Stimulated activated CD4-positive, alpha-beta T cell treated with anti-CD3 and anti-CD28 coated beads, Interleukin-1b, Interleukin-23, amount 100 ng/mL, for 24 hours (primary cell): ENCODE results near the gene SELENOT.

Experiments used
- DNase-seq, 4 experiments: peaks; one replicate each; pipeline ENCODE4 v3.0.0-alpha.2; 2020; ENCODE audit warnings: low read depth in 4 of 4, low spot score in 1 of 4

Gene SELENOT

DNA sequence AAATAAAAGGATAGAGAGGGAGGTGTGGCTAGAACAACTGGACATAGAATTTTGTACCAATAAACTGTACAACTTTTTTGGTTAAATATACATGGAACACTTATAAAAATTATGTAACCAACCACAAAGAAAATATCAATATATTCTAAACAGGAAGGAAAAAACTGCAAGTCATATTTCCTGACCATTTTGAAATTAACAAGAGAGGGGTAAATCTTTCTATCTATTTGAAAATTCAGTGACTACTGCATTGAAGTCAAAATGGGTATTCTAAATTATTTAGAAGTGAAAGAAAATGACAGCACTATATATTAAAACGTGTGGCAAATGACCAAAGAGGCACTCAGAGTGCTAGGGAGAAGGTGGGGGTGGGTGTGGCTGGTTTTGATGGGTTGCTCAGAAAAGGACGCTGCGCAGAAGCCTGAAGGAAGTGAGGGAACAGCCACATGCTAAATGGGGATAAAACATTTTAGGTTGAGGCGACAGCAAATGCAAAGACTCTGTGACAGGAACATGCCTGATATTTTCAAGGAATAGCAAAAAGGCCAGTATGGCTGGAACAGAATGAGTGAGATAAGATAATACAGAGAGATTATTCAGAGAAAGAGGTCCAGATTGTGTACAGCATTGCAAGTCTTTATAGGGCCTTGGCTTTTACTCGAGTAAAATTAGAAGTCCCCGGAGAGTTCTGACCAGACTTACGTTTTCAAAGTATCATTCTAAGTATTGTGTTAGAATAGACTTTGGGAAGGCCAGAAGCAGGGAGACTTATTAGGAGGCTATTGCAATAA lies 59.5 kb downstream of the SELENOT start:
- no peak for DNase-seq

GRCh38 chr3:150663461-150663860 lies 60.3 kb downstream of the SELENOT start:
- DNase-seq: no peak

- no peak for DNase-seq
Observed at GRCh38 chr3:150666167-150666566, 63.0 kb downstream of the SELENOT start.

- no peak for DNase-seq
Observed at GRCh38 chr3:150673966-150674365, 70.8 kb downstream of the SELENOT start.

- DNase-seq: no peak
Observed at GRCh38 chr3:150675587-150675986, 72.5 kb downstream of the SELENOT start.
